MCF 10A (cell line): Measurements from ENCODE around the gene SEMA4D. TPM values are rescaled to one million over a fixed set of nuclear protein-coding genes. Genes with fewer than 3 reads are reported as not detected.

Source experiments
- BruUV-seq: library from RNA; stranded (reverse); fragments of 400-500 nt; replicated peaks from 2 replicates; lab custom pipeline; 2021; lab: Mats Ljungman, UMichigan
- CTCF ChIA-PET: fragments of 300-600 bp; sonication (Branson Sonifier 250); formaldehyde crosslinking; extraction: SDS; loops from one replicate; lab custom pipeline; 2021; ENCODE audit warnings: antibody characterized with exemption, inconsistent platforms; lab: Yijun Ruan, JAX
- POLR2A ChIA-PET: fragments of 300-600, 350-650 bp; sonication (Branson Sonifier 250); formaldehyde crosslinking; extraction: SDS; loops from one replicate; lab custom pipeline; 2020; ENCODE audit warnings: antibody characterized with exemption, inconsistent platforms; lab: Yijun Ruan, JAX
- DNase-seq: peaks from one replicate; pipeline ENCODE4 v3.0.0-alpha.2; 2018; ENCODE audit not compliant: unreplicated experiment
- H3K27ac Mint-ChIP-seq: one replicate; pipeline ENCODE4 v1.8.0; 2022; ENCODE audit warnings: mild to moderate bottlenecking, low read depth, mixed read lengths; ENCODE audit not compliant: unreplicated experiment
- H3K27me3 Mint-ChIP-seq: one replicate; pipeline ENCODE4 v1.8.0; 2022; ENCODE audit warnings: mixed read lengths; ENCODE audit not compliant: insufficient read depth, unreplicated experiment
- H3K36me3 Mint-ChIP-seq: one replicate; pipeline ENCODE4 v1.8.0; 2022; ENCODE audit warnings: mild to moderate bottlenecking, moderate library complexity, mixed read lengths; ENCODE audit not compliant: insufficient read depth, unreplicated experiment
- H3K4me1 Mint-ChIP-seq: one replicate; pipeline ENCODE4 v1.8.0; 2022; ENCODE audit warnings: mixed read lengths; ENCODE audit not compliant: insufficient read depth, unreplicated experiment
- H3K4me3 Mint-ChIP-seq: one replicate; pipeline ENCODE4 v1.8.0; 2022; ENCODE audit warnings: mild to moderate bottlenecking, moderate library complexity, mixed read lengths; ENCODE audit not compliant: unreplicated experiment
- H3K9me3 Mint-ChIP-seq: one replicate; pipeline ENCODE4 v1.8.0; 2022; ENCODE audit warnings: mixed read lengths; ENCODE audit not compliant: unreplicated experiment
- intact Hi-C: fragments of 100-400 bp; cut with micrococcal nuclease; formaldehyde crosslinking; loops from 2 replicates; pipeline ENCODE4 v1.14.1; 2022
- total RNA-seq: library from RNA; stranded (reverse); gene quantifications from 2 replicates; pipeline ENCODE4 v1.2.3, GENCODE V29; 2022
- TF ChIP-seq, protein P1 (sequence below): fragments of 200-600 bp; IDR thresholded peaks from one replicate; pipeline ENCODE4 v1.8.0; 2022; ENCODE audit warnings: antibody characterized with exemption, mild to moderate bottlenecking; ENCODE audit not compliant: unreplicated experiment

Gene SEMA4D
- total RNA-seq, 1 experiment from 2014 or later = 4.2 TPM

DNA sequence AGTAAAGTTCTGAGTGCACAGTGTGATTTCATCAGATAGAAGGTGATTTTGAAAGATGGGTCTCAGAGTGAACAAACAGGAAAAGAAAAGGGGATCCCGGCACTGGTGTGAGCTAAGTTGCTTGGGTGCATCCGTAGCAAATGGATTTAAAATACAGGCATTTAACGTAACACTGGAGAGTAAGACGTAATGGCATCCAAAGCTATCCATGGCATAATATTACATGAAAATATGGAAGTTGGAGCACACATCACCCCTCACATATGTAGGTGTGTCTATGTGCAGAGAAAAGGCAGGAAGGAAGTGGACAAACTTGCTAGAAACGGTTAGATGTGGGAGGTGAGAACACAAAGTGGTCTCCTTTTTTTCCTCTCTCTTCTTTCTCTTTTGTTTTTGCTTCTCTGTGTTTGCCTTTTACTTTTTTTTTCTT, 38.2 kb upstream of the SEMA4D start:
- H3K27me3 Mint-ChIP-seq = no peaks in the 10 kb centered on the region
- no peak overlapping the region for H3K27ac Mint-ChIP-seq
- no peak overlapping the region for H3K4me3 Mint-ChIP-seq
- POLR2A ChIA-PET = no interaction called here
- no peaks in the 10 kb centered on the region for H3K4me1 Mint-ChIP-seq
- BruUV-seq = no TSS peak
- H3K9me3 Mint-ChIP-seq = no peaks in the 10 kb centered on the region
- CTCF ChIA-PET = no interaction called here
- intact Hi-C loops = no loop called here
- no peak for DNase-seq
- no peaks in the 10 kb centered on the region for H3K36me3 Mint-ChIP-seq
- TF ChIP-seq, protein P1, sequence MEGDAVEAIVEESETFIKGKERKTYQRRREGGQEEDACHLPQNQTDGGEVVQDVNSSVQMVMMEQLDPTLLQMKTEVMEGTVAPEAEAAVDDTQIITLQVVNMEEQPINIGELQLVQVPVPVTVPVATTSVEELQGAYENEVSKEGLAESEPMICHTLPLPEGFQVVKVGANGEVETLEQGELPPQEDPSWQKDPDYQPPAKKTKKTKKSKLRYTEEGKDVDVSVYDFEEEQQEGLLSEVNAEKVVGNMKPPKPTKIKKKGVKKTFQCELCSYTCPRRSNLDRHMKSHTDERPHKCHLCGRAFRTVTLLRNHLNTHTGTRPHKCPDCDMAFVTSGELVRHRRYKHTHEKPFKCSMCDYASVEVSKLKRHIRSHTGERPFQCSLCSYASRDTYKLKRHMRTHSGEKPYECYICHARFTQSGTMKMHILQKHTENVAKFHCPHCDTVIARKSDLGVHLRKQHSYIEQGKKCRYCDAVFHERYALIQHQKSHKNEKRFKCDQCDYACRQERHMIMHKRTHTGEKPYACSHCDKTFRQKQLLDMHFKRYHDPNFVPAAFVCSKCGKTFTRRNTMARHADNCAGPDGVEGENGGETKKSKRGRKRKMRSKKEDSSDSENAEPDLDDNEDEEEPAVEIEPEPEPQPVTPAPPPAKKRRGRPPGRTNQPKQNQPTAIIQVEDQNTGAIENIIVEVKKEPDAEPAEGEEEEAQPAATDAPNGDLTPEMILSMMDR = no peak

DNA sequence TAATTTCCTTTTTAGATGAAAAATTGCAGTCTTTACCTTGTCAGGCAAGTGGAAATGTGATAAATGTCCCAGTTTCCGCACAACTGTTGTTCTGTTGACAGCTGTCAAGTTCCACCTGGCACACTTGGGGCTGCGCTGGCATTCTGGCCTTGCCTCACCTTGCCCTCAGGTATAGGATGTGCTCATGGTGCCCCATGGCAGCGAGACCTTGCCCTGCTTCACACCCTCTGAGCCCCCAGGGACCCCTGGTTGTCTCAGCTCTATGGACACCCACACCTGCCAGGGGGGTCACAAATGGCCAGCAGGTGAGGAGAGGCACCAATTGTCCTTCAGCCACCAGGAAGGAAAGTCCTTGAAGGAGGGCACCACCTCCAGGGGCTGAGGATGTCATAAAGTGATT, 37.5 kb upstream of the SEMA4D start:
- no TSS peak for BruUV-seq

DNA sequence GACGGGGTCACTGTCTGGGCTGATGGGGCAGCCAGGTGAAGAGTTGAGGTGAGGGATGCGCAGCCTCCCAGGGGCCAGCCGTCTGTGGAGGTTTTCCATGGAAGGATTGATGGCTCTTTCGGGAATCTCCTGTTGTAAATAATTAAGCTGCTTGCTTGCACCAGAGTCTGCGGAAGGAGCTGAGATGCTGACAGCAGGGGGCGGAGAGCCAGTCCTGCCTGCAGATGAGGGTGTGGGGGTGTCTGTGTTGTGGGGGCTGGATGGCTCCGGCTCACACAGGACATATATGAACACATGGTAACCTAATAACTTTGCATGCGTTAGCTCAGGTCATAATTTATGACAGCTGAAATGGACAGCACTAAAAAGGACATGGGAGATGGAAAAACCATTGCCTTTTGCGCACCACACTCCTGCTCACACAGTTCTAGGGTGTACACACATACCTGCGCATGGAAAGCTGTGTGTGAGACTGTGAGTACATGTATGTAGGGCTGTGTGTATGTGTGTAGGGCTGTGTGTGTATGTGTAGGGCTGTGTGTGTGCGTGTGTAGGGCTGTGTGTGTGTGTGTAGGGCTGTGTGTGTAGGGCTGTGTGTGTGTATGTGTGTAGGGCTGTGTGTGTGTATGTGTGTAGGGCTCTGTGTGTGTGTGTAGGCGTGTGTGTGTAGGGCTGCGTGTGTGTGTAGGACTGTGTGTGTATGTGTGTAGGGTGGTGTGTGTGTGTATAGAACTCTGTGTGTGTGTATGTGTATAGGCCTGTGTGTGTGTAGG, 36.8 kb upstream of the SEMA4D start:
- TF ChIP-seq, protein P1 = no peak
- ChIA-PET CTCF (interaction anchor here (0.6 to 2.0 kb wide), 3 partner anchors 11 to 323 kb away, joined by 3 to 10 read pairs (median 4); no protein-coding TSS in a partner anchor), POLR2A (interaction anchor here (1.2 kb wide), 1 partner anchor 21 kb away, joined by 3 read pairs; no protein-coding TSS in a partner anchor)
- H3K4me3 Mint-ChIP-seq = no peak overlapping the region
- no TSS peak for BruUV-seq
- H3K4me1 Mint-ChIP-seq = no peaks in the 10 kb centered on the region
- no peak for DNase-seq
- no peaks in the 10 kb centered on the region for H3K9me3 Mint-ChIP-seq
- no peaks in the 10 kb centered on the region for H3K36me3 Mint-ChIP-seq
- intact Hi-C loops = no loop called here
- no peak overlapping the region for H3K27ac Mint-ChIP-seq
- no peaks in the 10 kb centered on the region for H3K27me3 Mint-ChIP-seq

More for the DNA sequence above, 37.5 kb upstream of the SEMA4D start:
- H3K9me3 Mint-ChIP-seq = no peaks in the 10 kb centered on the region
- H3K4me1 Mint-ChIP-seq = no peaks in the 10 kb centered on the region
- POLR2A ChIA-PET = no interaction called here
- no peak for DNase-seq
- no peak overlapping the region for H3K27ac Mint-ChIP-seq
- H3K36me3 Mint-ChIP-seq = no peaks in the 10 kb centered on the region
- TF ChIP-seq, protein P1 = no peak
- no peaks in the 10 kb centered on the region for H3K27me3 Mint-ChIP-seq
- intact Hi-C loops = no loop called here
- CTCF ChIA-PET = interaction anchor here (2.0 kb wide), 1 partner anchor 13 kb away, joined by 10 read pairs; no protein-coding TSS in a partner anchor
- no peak overlapping the region for H3K4me3 Mint-ChIP-seq

DNA sequence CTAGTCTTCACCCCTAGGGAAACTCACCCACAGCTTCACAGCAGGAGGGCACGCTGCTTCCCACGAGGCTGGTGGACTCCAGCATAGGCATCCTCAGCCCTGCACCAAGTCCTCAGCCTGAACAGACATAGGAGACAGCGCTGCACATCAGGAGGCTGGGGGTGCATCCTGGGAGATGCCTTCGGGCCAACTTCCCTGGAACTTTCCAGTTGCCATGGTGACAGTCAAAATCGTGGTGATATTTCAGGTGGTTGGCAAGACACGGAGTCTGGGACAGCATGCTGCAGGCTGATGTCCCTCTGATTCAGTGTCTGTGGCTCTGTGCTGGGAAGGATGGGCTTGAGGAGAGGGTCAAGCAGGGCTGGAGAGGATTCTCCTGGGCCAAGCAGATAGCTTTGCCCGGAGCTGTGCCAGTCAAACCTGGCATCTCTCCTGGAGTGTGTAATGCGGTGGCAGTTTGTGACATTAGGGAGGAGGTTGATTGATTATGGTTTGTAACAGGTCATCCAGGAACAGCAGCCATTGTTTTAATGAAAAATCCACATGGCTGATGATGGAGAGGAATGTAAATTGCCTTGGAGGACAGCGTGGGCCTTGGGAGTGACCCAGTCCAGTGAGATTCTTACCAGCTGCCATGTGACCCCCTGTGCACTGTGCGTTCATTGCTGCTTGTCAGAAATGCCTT, 35.6 kb upstream of the SEMA4D start:
- no peaks in the 10 kb centered on the region for H3K36me3 Mint-ChIP-seq
- H3K27ac Mint-ChIP-seq = no peak overlapping the region
- no peak for DNase-seq
- H3K27me3 Mint-ChIP-seq = peaks cover 4% of the 10 kb centered on the region
- intact Hi-C loops = no loop called here
- POLR2A ChIA-PET = interaction anchor here (1.2 kb wide), 1 partner anchor 22 kb away, joined by 3 read pairs; no protein-coding TSS in a partner anchor
- CTCF ChIA-PET = interaction anchor here (2.0 kb wide), 1 partner anchor 15 kb away, joined by 10 read pairs; no protein-coding TSS in a partner anchor
- TF ChIP-seq, protein P1 = no peak
- no peak overlapping the region for H3K4me3 Mint-ChIP-seq
- no TSS peak for BruUV-seq
- no peaks in the 10 kb centered on the region for H3K9me3 Mint-ChIP-seq
- H3K4me1 Mint-ChIP-seq = no peaks in the 10 kb centered on the region
